MM.1S (cell line): ENCODE results near the gene GRXCR1.

ENCODE experiments used
- DNase-seq: peaks from one replicate; pipeline ENCODE4 v3.0.0-alpha.2; 2015
- H2AFZ ChIP-seq: fragments of 300-600 bp; sonication (generic); 2 replicates; pipeline ENCODE4 v1.6.0; 2016; ENCODE audit warnings: antibody characterized with exemption, low read length
- H3F3A ChIP-seq: fragments of 300-600 bp; sonication (generic); 2 replicates; pipeline ENCODE4 v1.6.1; 2016; ENCODE audit warnings: mild to moderate bottlenecking, antibody characterized with exemption, low read length, moderate library complexity, mixed read lengths; ENCODE audit not compliant: insufficient read depth
- H3K27ac ChIP-seq: fragments of 300-600 bp; sonication (generic); 2 replicates; pipeline ENCODE4 v1.5.1; 2016; ENCODE audit warnings: mild to moderate bottlenecking, low read length
- H3K27me3 ChIP-seq: fragments of 300-600 bp; sonication (generic); replicated peaks from 2 replicates; pipeline ENCODE4 v1.6.0; 2016; ENCODE audit warnings: low read length; ENCODE audit not compliant: insufficient read depth
- H3K36me3 ChIP-seq: fragments of 300-600 bp; sonication (generic); replicated peaks from 2 replicates; pipeline ENCODE4 v1.6.1; 2016; ENCODE audit warnings: mild to moderate bottlenecking, low read length, mixed read lengths; ENCODE audit not compliant: insufficient read depth
- H3K4me1 ChIP-seq: fragments of 300-600 bp; sonication (generic); 2 replicates; pipeline ENCODE4 v1.6.1; 2016; ENCODE audit warnings: low read length, mixed read lengths
- H3K4me2 ChIP-seq: fragments of 300-600 bp; sonication (generic); 2 replicates; pipeline ENCODE4 v1.6.0; 2016; ENCODE audit warnings: low read depth, low read length
- H3K4me3 ChIP-seq: fragments of 300-600 bp; sonication (generic); 2 replicates; pipeline ENCODE4 v1.5.1; 2016; ENCODE audit warnings: low read length, mixed read lengths
- H3K79me2 ChIP-seq: fragments of 300-600 bp; sonication (generic); 2 replicates; pipeline ENCODE4 v1.6.1; 2016; ENCODE audit warnings: mixed run types, low read length, mixed read lengths
- H3K9ac ChIP-seq: fragments of 300-600 bp; sonication (generic); 2 replicates; pipeline ENCODE4 v1.6.1; 2016; ENCODE audit warnings: low read length, mixed read lengths
- H3K9me2 ChIP-seq: fragments of 300-600 bp; sonication (generic); replicated peaks from 2 replicates; pipeline ENCODE4 v1.6.1; 2016; ENCODE audit warnings: mild to moderate bottlenecking, low read length, mixed read lengths; ENCODE audit not compliant: insufficient read depth
- H3K9me3 ChIP-seq: fragments of 300-600 bp; sonication (generic); replicated peaks from 2 replicates; pipeline ENCODE4 v1.6.1; 2016; ENCODE audit warnings: mild to moderate bottlenecking, low read length, mixed read lengths; ENCODE audit not compliant: insufficient read depth
- H4K20me1 ChIP-seq: fragments of 300-600 bp; sonication (generic); 2 replicates; pipeline ENCODE4 v1.6.1; 2016; ENCODE audit warnings: mild to moderate bottlenecking, low read length, moderate library complexity, mixed read lengths; ENCODE audit not compliant: insufficient read depth
- CTCF ChIP-seq: fragments of 300-600 bp; sonication (generic); IDR thresholded peaks from 2 replicates; pipeline ENCODE4 v1.5.1; 2016; ENCODE audit warnings: antibody characterized with exemption, low read length, mixed read lengths
- EZH2 ChIP-seq: fragments of 300-600 bp; sonication (generic); optimal IDR thresholded peaks from 2 replicates; pipeline ENCODE3; 2017; ENCODE audit warnings: low read depth, mild to moderate bottlenecking, antibody characterized with exemption, low read length, mixed read lengths
- EZH2phosphoT487 ChIP-seq: fragments of 300-600 bp; sonication (generic); IDR thresholded peaks from 2 replicates; pipeline ENCODE4 v1.6.1; 2018; ENCODE audit warnings: antibody characterized with exemption, low read length

Gene GRXCR1

GRCh38 chr4:43041632-43042031 is 149.1 kb downstream of the GRXCR1 start:
- Histone ChIP-seq H3K4me3 (no peak overlapping the region), H3K79me2 (no peaks in the 10 kb centered on the region), H4K20me1 (no peaks in the 10 kb centered on the region), H3K27ac (no peak overlapping the region), H3K27me3 (no peaks in the 10 kb centered on the region), H3K9ac (no peak overlapping the region), H3K9me3 (no peaks in the 10 kb centered on the region), H2AFZ (no peak overlapping the region), H3K36me3 (no peaks in the 10 kb centered on the region), H3F3A (no peaks in the 10 kb centered on the region), H3K9me2 (no peaks in the 10 kb centered on the region), H3K4me1 (no peaks in the 10 kb centered on the region), H3K4me2 (no peak overlapping the region)
- no peak for DNase-seq
- TF ChIP-seq CTCF (no peak), EZH2phosphoT487 (no peak), EZH2 (no peak)

GRCh38 chr4:43047058-43047457 is 154.5 kb downstream of the GRXCR1 start:
- DNase-seq: no peak
- no peaks in the 10 kb centered on the region for H4K20me1 ChIP-seq
- H2AFZ ChIP-seq: no peak overlapping the region
- no peaks in the 10 kb centered on the region for H3K27me3 ChIP-seq
- H3K79me2 ChIP-seq: no peaks in the 10 kb centered on the region
- no peaks in the 10 kb centered on the region for H3K9me3 ChIP-seq
- H3K9ac ChIP-seq: no peak overlapping the region
- no peaks in the 10 kb centered on the region for H3F3A ChIP-seq
- no peak overlapping the region for H3K4me2 ChIP-seq
- no peaks in the 10 kb centered on the region for H3K9me2 ChIP-seq
- no peaks in the 10 kb centered on the region for H3K36me3 ChIP-seq
- TF ChIP-seq CTCF (no peak), EZH2 (no peak), EZH2phosphoT487 (no peak)
- no peak overlapping the region for H3K27ac ChIP-seq
- no peaks in the 10 kb centered on the region for H3K4me1 ChIP-seq
- H3K4me3 ChIP-seq: no peak overlapping the region

GRCh38 chr4:43048570-43048969 is 156.1 kb downstream of the GRXCR1 start:
- Histone ChIP-seq H3K9me3 (no peaks in the 10 kb centered on the region), H3F3A (no peaks in the 10 kb centered on the region), H3K79me2 (no peaks in the 10 kb centered on the region), H3K9ac (no peak overlapping the region), H2AFZ (no peak overlapping the region), H3K36me3 (no peaks in the 10 kb centered on the region), H4K20me1 (no peaks in the 10 kb centered on the region), H3K27me3 (no peaks in the 10 kb centered on the region), H3K27ac (no peak overlapping the region), H3K9me2 (no peaks in the 10 kb centered on the region), H3K4me1 (no peaks in the 10 kb centered on the region), H3K4me3 (no peak overlapping the region), H3K4me2 (no peak overlapping the region)
- TF ChIP-seq CTCF: no peak
- TF ChIP-seq EZH2phosphoT487: no peak
- no peak for TF ChIP-seq EZH2
- no peak for DNase-seq

GRCh38 chr4:43049326-43049725 is 156.8 kb downstream of the GRXCR1 start:
- no peak overlapping the region for H3K9ac ChIP-seq
- no peaks in the 10 kb centered on the region for H3K27me3 ChIP-seq
- H3F3A ChIP-seq: no peaks in the 10 kb centered on the region
- H3K4me3 ChIP-seq: no peak overlapping the region
- H2AFZ ChIP-seq: no peak overlapping the region
- H3K4me1 ChIP-seq: no peaks in the 10 kb centered on the region
- no peaks in the 10 kb centered on the region for H3K9me3 ChIP-seq
- TF ChIP-seq CTCF (no peak), EZH2phosphoT487 (no peak), EZH2 (no peak)
- no peaks in the 10 kb centered on the region for H3K9me2 ChIP-seq
- H3K36me3 ChIP-seq: no peaks in the 10 kb centered on the region
- no peak for DNase-seq
- no peak overlapping the region for H3K4me2 ChIP-seq
- no peaks in the 10 kb centered on the region for H3K79me2 ChIP-seq
- H3K27ac ChIP-seq: no peak overlapping the region
- H4K20me1 ChIP-seq: no peaks in the 10 kb centered on the region
